ELF-1 (cell line): ENCODE results near the gene PTPN3.
"Not testable (repeated sequence)": the region's sequence is repeated elsewhere in the genome, so short reads cannot be mapped to it uniquely, and the experiment has no call there.

ENCODE experiments used
- DNase-seq: peaks from one replicate; pipeline ENCODE4 v3.0.0-alpha.2; 2016; ENCODE audit warnings: low read depth, low spot score

The PTPN3 gene

GRCh38 chr9:109498195-109499092 is at the start of gene PTPN3:
PTPN3 (minus strand) TSS chr9:109498307; CDS start chr9:109463434, 34,873 bp downstream.
- peak; percentile 39 for DNase-seq

GRCh38 chr9:109544954-109545353 is 46.8 kb upstream of the PTPN3 start:
- not testable (repeated sequence) for DNase-seq

- no peak for DNase-seq
Observed at GRCh38 chr9:109542922-109543321, 44.8 kb upstream of the PTPN3 start.

GRCh38 chr9:109538346-109538745 is 40.2 kb upstream of the PTPN3 start:
- no peak for DNase-seq

- no peak for DNase-seq
Observed at GRCh38 chr9:109537288-109537687, 39.2 kb upstream of the PTPN3 start.

- DNase-seq = no peak
Observed at GRCh38 chr9:109536859-109537258, 38.8 kb upstream of the PTPN3 start.

- DNase-seq = no peak
Observed at GRCh38 chr9:109535365-109535764, 37.3 kb upstream of the PTPN3 start.

- peak; percentile 10 for DNase-seq
Observed at GRCh38 chr9:109534151-109534550, 36.0 kb upstream of the PTPN3 start.

GRCh38 chr9:109532652-109533051 is 34.5 kb upstream of the PTPN3 start:
- peak; percentile 17 for DNase-seq

GRCh38 chr9:109522106-109522505 is 24.0 kb upstream of the PTPN3 start:
- no peak for DNase-seq

- peak; percentile 79 for DNase-seq
Observed at GRCh38 chr9:109520475-109521132, 22.5 kb upstream of the PTPN3 start.

- DNase-seq = no peak
Observed at GRCh38 chr9:109519366-109519765, 21.3 kb upstream of the PTPN3 start.

- DNase-seq = no peak
Observed at GRCh38 chr9:109518621-109519335, 20.7 kb upstream of the PTPN3 start.

- DNase-seq = no peak
Observed at GRCh38 chr9:109517901-109518377, 19.8 kb upstream of the PTPN3 start.

- no peak for DNase-seq
Observed at GRCh38 chr9:109513871-109514270, 15.8 kb upstream of the PTPN3 start.

- no peak for DNase-seq
Observed at GRCh38 chr9:109512170-109512756, 14.2 kb upstream of the PTPN3 start.

GRCh38 chr9:109510506-109510905 is 12.4 kb upstream of the PTPN3 start:
- no peak for DNase-seq

GRCh38 chr9:109510042-109510441 is 11.9 kb upstream of the PTPN3 start:
- not testable (repeated sequence) for DNase-seq

GRCh38 chr9:109509611-109510010 is 11.5 kb upstream of the PTPN3 start:
- DNase-seq = no peak

- DNase-seq = no peak
Observed at GRCh38 chr9:109507421-109507838, 9.3 kb upstream of the PTPN3 start.

- DNase-seq = no peak
Observed at GRCh38 chr9:109506097-109506712, 8.1 kb upstream of the PTPN3 start.
